IPS-18a (cell line): ENCODE data around the gene IGFBP4.

Experiments used
- H3K27ac ChIP-seq: one replicate; pipeline ENCODE4 v1.5.1; 2013; ENCODE audit warnings: low read length
- H3K27me3 ChIP-seq: one replicate; pipeline ENCODE4 v1.6.1; 2013; ENCODE audit warnings: mild to moderate bottlenecking, low read length; ENCODE audit not compliant: control insufficient read depth, insufficient read depth
- H3K36me3 ChIP-seq: one replicate; pipeline ENCODE4 v1.6.1; 2013; ENCODE audit warnings: low read depth, low read length; ENCODE audit not compliant: control insufficient read depth
- H3K4me1 ChIP-seq: one replicate; pipeline ENCODE4 v1.6.1; 2013; ENCODE audit warnings: low read depth, low read length; ENCODE audit not compliant: control insufficient read depth
- H3K4me3 ChIP-seq: one replicate; pipeline ENCODE4 v1.5.1; 2013; ENCODE audit warnings: low read length
- H3K9ac ChIP-seq: one replicate; pipeline ENCODE4 v1.6.1; 2013; ENCODE audit warnings: mild to moderate bottlenecking, low read length, moderate library complexity
- H3K9me3 ChIP-seq: one replicate; pipeline ENCODE4 v1.6.1; 2013; ENCODE audit warnings: low read depth, low read length; ENCODE audit not compliant: control insufficient read depth

IGFBP4 gene

DNA sequence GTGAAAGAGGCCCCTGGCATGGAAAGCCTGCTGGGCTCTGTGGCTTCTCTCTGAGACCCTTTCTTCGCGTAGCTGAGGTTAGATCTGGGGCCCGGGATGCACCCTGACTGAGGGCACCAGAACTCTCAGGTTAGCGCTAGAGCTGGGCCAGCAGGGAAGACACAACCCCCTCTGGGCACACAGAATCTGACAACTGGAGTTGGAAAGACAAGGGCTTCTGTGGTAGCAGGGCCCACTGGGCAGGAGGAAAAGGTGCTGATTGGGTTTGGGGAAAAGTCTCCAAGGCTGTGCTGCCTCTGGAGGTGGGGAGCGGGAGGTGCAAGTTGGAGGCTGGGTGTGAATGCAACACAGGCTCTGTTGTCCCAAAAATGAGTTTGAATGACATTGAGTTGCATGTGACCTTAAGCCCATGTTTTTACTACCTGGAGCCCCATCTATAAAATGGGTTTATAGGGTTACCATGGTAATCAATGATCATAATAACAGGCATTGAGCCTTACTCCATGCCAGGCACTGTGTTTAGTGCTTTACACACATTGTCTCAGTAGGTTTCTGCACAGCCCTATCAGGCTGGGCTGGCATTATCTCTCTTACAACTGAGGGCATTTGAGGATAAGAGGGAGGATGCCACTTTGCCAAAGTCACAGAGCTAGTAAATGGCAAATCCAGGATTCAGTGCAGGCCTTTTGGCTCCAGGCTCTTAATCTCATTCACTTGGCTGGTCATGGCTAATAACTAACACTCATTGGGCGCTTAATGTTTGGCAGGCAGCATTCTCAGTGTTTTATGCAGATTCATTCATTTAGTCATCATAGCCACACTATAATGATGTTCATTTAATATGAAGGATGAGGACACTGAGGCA, 9.5 kb upstream of the IGFBP4 start:
- Histone ChIP-seq H3K4me3 (no peak overlapping the region), H3K9me3 (no peaks in the 10 kb centered on the region), H3K9ac (no peak overlapping the region), H3K27ac (no peak overlapping the region), H3K36me3 (no peaks in the 10 kb centered on the region), H3K4me1 (peaks cover 3% of the 10 kb centered on the region), H3K27me3 (no peaks in the 10 kb centered on the region)

DNA sequence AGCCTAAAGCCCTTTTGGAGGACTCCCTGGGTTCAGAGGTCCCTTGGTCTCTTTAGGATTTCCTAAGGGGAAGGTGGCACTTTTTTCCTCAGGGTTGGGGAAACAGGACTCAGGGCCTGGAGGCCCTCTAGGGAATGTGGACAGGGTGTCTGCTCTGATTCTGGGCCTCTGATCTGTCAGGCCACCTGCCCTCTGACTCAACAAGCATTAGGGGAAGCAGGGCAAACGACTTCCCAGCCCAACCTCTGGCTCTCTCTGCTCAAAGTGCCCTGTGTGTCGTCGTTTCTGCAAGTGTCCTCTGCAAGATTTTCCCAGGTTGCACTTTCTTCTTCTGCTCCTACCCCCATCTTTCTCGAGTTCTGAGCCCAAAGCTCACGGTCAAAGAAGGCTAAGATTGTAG, 6.6 kb upstream of the IGFBP4 start:
- no peaks in the 10 kb centered on the region for H3K27me3 ChIP-seq
- no peaks in the 10 kb centered on the region for H3K36me3 ChIP-seq
- H3K9me3 ChIP-seq, result no peaks in the 10 kb centered on the region
- no peak overlapping the region for H3K9ac ChIP-seq
- peaks cover 3% of the 10 kb centered on the region for H3K4me1 ChIP-seq
- H3K4me3 ChIP-seq, result no peak overlapping the region
- H3K27ac ChIP-seq, result no peak overlapping the region

DNA sequence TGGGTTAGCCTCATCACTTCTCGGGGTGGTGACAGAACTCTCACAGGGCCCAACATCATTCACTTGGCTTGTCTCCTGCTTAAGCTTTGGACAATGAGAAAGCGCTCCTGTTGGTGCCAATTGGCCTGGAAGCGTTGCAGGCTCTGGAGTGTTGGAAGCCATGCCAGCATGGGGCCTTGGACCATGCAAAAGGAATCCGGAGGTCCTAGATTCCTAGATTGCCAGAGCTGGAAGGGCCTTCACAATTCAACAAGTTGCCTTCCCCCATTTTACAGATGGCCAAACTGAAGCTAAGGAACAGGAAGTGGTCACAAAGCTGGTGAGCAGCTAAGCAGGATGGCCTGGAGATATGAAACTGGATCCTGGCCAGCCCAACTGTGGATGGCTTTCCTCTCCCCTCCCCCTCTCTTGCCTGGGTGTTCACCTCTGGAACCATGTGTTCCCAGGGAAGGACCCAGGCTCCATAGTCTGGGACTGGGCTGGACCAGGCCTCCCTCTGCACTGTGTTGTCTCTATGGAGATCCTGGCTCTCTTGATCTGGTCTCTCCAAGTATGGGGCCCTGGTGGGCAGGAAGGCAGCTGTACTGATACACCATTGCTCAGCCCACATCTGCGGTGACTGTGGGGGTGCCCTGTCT, 6.0 kb upstream of the IGFBP4 start:
- no peaks in the 10 kb centered on the region for H3K9me3 ChIP-seq
- H3K27me3 ChIP-seq, result peaks cover 2% of the 10 kb centered on the region
- H3K36me3 ChIP-seq, result no peaks in the 10 kb centered on the region
- H3K4me3 ChIP-seq, result no peak overlapping the region
- H3K27ac ChIP-seq, result no peak overlapping the region
- no peak overlapping the region for H3K9ac ChIP-seq
- peaks cover 3% of the 10 kb centered on the region for H3K4me1 ChIP-seq

DNA sequence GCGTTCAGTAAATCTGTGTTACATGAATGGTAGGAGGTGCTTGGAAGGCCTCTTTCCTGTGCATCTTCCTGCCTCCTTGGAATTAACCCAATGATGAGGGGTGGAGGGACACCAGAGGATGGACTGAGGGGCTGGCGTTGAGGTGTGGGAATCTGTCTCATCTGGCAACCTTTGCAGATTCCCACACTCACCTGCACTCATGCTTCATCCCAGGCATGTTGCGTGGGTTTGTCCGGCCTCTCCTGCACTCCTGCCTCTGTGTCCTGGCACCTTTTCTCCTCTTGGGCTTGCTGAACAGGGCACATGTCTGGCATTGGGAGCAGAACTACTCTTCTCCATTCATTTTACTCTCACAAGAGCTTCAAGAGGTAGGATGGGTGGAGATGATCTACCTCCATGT, 3.1 kb upstream of the IGFBP4 start:
- no peaks in the 10 kb centered on the region for H3K9me3 ChIP-seq
- H3K36me3 ChIP-seq, result no peaks in the 10 kb centered on the region
- H3K27ac ChIP-seq, result no peak overlapping the region
- H3K9ac ChIP-seq, result no peak overlapping the region
- H3K4me1 ChIP-seq, result peaks cover 13% of the 10 kb centered on the region
- H3K4me3 ChIP-seq, result no peak overlapping the region
- peaks cover 11% of the 10 kb centered on the region for H3K27me3 ChIP-seq

DNA sequence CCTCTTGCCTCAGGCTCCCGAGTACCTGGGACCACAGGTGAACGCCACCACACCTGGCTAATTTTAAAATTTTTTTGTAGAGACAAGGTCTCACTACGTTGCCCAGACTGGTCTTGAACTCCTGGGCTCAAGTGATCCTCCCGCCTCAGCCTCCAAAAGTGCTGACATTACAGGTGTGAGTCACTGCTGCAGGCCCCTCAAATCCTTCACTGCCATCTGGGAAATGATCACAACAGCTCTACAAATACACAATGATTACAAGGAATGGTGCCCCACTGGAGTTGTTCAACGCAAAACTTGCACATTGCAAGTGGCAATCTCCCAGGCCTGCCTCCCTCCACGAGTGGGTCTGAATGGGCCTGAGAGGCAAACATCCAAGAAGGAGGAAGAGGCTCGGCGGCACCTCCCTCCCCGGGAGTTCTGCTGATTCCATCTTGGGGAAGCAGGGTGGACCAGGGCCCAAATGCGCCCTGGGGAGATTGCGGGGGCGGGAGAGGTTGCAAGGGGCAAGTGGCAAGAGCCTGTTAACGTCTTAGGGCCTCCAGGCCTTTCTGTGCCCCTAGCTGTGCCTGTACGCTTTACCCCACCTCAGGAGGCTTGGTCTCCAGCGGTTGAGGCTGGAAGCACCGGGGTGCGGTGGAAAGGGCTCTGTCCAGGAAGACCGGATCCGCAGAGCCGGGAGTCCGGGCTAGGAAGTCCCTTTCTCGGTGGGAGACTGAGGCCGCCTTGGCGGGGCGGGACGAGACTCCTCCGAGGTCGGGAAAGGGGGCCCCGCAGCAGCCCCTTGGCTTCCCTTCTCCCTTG, 656 bp upstream of the IGFBP4 start:
- H3K9ac ChIP-seq, result peak overlapping the region; percentile 55
- peaks cover 11% of the 10 kb centered on the region for H3K27me3 ChIP-seq
- H3K36me3 ChIP-seq, result no peaks in the 10 kb centered on the region
- H3K27ac ChIP-seq, result no peak overlapping the region
- H3K4me3 ChIP-seq, result peak overlapping the region; percentile 57
- no peaks in the 10 kb centered on the region for H3K9me3 ChIP-seq
- peaks cover 19% of the 10 kb centered on the region for H3K4me1 ChIP-seq

DNA sequence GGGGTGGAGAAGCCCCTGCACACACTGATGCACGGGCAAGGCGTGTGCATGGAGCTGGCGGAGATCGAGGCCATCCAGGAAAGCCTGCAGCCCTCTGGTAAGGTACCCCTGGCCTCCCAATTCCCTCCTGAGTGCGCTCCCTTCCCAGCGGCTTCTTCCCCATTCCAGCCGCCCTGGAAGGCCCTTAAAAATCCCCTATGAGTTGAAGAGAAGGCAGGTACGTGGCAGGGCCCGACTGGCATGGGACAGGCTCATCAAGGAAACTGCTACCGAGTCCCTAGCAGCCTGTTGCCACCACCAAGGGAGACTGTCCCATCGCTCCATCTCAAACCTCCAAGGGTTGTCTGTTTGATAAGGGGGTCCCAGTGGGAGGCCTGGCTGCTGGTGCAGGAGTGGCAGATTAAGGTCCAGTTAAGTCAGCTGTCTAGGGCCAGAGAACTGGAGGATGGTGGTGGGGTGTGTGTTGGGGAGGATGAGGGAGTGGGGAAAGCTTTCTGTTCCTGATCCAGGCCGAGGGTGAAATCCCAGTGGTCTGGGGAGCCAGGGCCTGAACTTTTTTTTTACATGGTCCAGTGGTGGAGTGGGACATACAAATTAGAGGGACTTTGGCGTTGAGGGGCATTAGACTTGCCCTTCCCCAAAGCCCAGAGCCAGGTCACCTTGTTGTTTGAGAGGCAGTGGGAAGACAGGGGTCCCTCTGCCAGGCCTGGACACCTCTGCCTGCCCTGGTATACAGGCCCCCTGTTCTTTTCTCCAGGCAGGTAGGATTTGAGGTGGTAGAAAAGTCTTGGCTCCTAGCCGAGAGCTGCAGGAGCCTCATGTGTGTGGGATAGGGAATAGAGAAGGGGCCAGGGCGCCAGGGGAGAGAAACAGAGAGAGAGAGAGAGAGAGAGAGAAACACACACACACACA, 994 bp downstream of the IGFBP4 start:
- Histone ChIP-seq H3K4me1 (peaks cover 22% of the 10 kb centered on the region), H3K4me3 (peak overlapping the region; percentile 59), H3K9ac (no peak overlapping the region), H3K27me3 (peaks cover 11% of the 10 kb centered on the region), H3K9me3 (no peaks in the 10 kb centered on the region), H3K27ac (no peak overlapping the region), H3K36me3 (no peaks in the 10 kb centered on the region)

DNA sequence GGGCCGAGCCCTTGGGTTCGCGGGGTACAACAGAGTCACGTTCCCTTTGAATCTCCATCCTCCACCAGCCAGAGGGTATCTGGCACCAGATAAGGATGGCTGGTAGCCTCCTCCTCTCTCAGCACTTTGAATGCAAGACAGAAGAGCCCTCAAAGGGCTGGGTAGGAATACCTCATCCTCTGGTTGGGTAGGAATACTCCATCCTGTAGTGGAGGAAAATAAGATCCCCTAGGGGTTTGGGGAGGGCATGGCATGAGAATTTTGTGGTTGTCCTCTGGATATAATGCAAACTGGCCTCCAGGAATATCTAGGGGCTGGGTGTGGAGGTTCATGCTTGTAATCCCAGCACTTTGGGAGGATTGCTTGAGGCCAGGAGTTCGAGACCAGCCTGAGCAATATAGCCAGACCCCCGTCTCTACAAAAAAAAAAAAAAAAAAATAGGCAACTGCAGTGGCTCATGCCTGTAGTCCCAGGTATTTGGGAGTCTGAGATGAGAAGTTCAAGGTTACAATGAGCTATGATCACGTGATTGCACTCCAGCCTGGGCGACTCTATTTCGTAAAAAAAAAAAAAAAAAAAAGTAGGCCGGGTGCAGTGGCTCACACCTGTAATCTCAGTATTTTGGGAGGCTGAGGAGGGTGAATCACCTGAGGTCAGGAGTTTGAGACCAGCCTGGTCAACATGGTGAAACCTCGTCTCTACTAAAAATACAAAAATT, 2.7 kb downstream of the IGFBP4 start:
- H3K36me3 ChIP-seq, result no peaks in the 10 kb centered on the region
- no peaks in the 10 kb centered on the region for H3K9me3 ChIP-seq
- peaks cover 26% of the 10 kb centered on the region for H3K4me1 ChIP-seq
- no peak overlapping the region for H3K4me3 ChIP-seq
- H3K27me3 ChIP-seq, result peaks cover 11% of the 10 kb centered on the region
- no peak overlapping the region for H3K27ac ChIP-seq
- no peak overlapping the region for H3K9ac ChIP-seq

DNA sequence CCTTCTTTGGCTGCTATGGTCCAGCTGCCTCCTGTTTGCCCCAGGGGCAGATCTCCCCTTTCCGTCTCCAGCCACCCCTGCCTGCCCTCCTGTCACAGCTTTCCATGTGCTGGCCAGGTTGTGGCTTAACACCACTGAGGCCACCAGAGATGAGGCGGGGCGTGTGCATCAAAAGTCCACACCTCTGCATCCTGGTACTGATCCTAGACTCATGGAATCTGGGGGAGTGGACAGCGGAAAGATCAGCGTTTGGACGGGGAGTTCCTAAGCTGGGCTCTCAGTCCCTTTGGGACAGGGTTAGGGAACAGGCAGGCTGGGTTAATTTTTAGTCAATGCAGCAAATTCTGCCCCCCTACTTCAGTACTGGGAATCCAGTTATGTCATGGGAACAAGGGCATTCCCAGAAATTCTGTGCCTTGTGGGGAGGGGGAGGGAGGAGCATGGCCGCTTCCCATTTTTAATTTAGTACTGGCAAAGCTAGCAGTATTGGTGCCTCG, 3.9 kb downstream of the IGFBP4 start:
- Histone ChIP-seq H3K27ac (no peak overlapping the region), H3K27me3 (peaks cover 9% of the 10 kb centered on the region)

DNA sequence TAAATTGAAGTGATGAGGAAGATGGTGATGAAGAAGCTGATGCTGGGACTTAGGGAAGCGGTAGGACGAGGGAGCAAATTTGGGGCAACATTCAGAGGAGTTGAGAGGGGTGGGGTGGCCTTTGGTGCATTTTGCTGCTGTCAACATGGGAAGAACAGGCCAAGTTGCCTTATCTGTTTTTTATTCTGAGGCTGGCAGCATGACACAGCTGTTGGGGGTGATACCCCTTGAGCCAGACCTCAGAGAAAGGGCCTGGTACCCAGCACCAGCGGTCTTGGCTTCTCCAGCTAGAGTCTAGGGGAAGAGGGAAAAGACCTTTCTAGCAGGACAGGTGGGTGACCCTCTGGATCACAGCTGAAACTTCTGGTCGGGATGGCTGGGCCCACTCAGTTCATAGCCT, 4.6 kb downstream of the IGFBP4 start:
- Histone ChIP-seq H3K9me3 (no peaks in the 10 kb centered on the region), H3K27ac (no peak overlapping the region), H3K4me1 (peaks cover 23% of the 10 kb centered on the region), H3K9ac (no peak overlapping the region), H3K27me3 (peaks cover 5% of the 10 kb centered on the region), H3K36me3 (no peaks in the 10 kb centered on the region), H3K4me3 (no peak overlapping the region)

More for the DNA sequence above, 3.9 kb downstream of the IGFBP4 start:
- Histone ChIP-seq H3K9ac (no peak overlapping the region), H3K36me3 (no peaks in the 10 kb centered on the region), H3K9me3 (no peaks in the 10 kb centered on the region), H3K4me3 (no peak overlapping the region), H3K4me1 (peaks cover 26% of the 10 kb centered on the region)

DNA sequence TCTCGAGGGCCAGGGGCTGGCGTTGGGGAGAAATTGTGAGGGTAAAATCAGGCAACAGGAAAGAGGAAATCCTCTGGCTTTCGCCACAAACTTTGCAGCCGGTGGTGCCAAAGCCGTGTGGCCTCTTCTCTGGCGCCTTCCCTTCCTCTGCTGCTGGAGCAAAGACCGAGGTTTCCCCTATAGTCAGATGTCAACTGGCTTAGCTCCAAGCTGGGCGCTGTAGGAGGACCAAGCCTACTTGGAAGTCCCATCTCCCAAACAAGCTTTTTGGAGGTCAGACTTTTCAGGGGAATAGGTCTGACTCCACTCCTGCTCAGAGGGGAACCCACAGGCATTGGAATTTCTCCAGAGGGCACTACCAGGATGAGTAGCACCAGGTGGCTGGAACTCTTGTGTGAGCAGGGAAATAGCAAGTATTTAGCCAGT, 5.0 kb downstream of the IGFBP4 start:
- Histone ChIP-seq H3K27ac (no peak overlapping the region), H3K36me3 (peaks cover 3% of the 10 kb centered on the region), H3K27me3 (peaks cover 5% of the 10 kb centered on the region), H3K9me3 (no peaks in the 10 kb centered on the region), H3K9ac (no peak overlapping the region), H3K4me1 (peaks cover 23% of the 10 kb centered on the region), H3K4me3 (no peak overlapping the region)
